Esophagus muscularis mucosa (tissue), 4 donors: ENCODE results near the gene MAP3K2. TPM values are rescaled to one million over a fixed set of nuclear protein-coding genes. Genes with fewer than 3 reads are reported as not detected.

Experiments used
- DNase-seq: peaks from one replicate; pipeline ENCODE4 v3.0.0-alpha.2; 2017; ENCODE audit errors: extremely low spot score
- H3K27ac ChIP-seq, 4 donors: fragments of 200-600 bp; sonication (generic); replicated peaks in 1 of 4; 1 replicate in 3 of 4; 2 replicates in 1 of 4; pipeline ENCODE4 v1.5.1; 2016 to 2019; ENCODE audit warnings: mild to moderate bottlenecking in 1 of 4
- H3K27me3 ChIP-seq, 4 donors: fragments of 200-600 bp; sonication (generic); one replicate each; pipeline versions ENCODE4 v1.5.1 to v1.6.0; 2016 to 2019
- H3K36me3 ChIP-seq, 4 donors: fragments of 200-600 bp; sonication (generic); one replicate each; pipeline ENCODE4 v1.5.1; 2016 to 2019
- H3K4me1 ChIP-seq, 4 donors: fragments of 200-600 bp; sonication (generic); one replicate each; pipeline ENCODE4 v1.5.1; 2016 to 2019
- H3K4me3 ChIP-seq, 4 donors: fragments of 200-600 bp; sonication (generic); 1 replicate in 2 of 4; 2 replicates in 2 of 4; pipeline ENCODE4 v1.5.1; 2016 to 2019; ENCODE audit warnings: mild to moderate bottlenecking in 4 of 4, moderate library complexity in 1 of 4
- H3K9me3 ChIP-seq, 4 donors: fragments of 200-600 bp; sonication (generic); 1 replicate in 3 of 4; 2 replicates in 1 of 4; pipeline ENCODE4 v1.5.1; 2016 to 2019
- CTCF ChIP-seq, 3 experiments: fragments of 200-600 bp in 2 of 3; fragments of 450-650 bp in 1 of 3; sonication (generic) in 2 of 3; IDR thresholded peaks; one replicate each; pipeline ENCODE4 v1.5.1; 2017 to 2019; ENCODE audit warnings: antibody characterized with exemption in 3 of 3, mild to moderate bottlenecking in 2 of 3, moderate library complexity in 1 of 3
- EP300 ChIP-seq: sonication (generic); formaldehyde crosslinking; IDR thresholded peaks from one replicate; pipeline ENCODE4 v1.6.1; 2017; ENCODE audit warnings: antibody characterized with exemption
- POLR2A ChIP-seq: fragments of 450-650 bp; IDR thresholded peaks from one replicate; pipeline ENCODE4 v1.6.1; 2017; ENCODE audit warnings: antibody characterized with exemption, moderate library complexity, mild to moderate bottlenecking, low read depth
- POLR2AphosphoS5 ChIP-seq, 2 donors: sonication (generic); formaldehyde crosslinking; IDR thresholded peaks; one replicate each; pipeline ENCODE4 v1.6.1; 2017; ENCODE audit warnings: antibody characterized with exemption in 2 of 2
- WGBS: methylation state at CpG from one replicate; pipeline ENCODE4 v1.1.5; 2018; 5-methylcytosine and 5-hydroxymethylcytosine counted together
- intact Hi-C: fragments of 100-400 bp; cut with DNase I; formaldehyde crosslinking; loops from one replicate; pipeline ENCODE4 v1.15.1; 2023
- total RNA-seq, 4 donors: library from RNA; depleted of rRNA; stranded (reverse); fragments of >200 nt; gene quantifications; one replicate each; pipeline versions ENCODE4 v1.1.0 to v1.2.1, GENCODE V29; 2016

Gene MAP3K2
- total RNA-seq, 4 donors from 2014 or later = 51.4 to 68.6 (median 66.2) TPM

- no peak for DNase-seq
- H3K9me3 ChIP-seq = no peaks in the 10 kb centered on the region
- peaks cover 10 to 24% (median 13%) of the 10 kb centered on the region in 4 donors for H3K4me1 ChIP-seq
- intact Hi-C loops = no loop called here
- no peaks in the 10 kb centered on the region for H3K27me3 ChIP-seq
- 90% methylated on average over 2 of the region's 2 CpGs for WGBS
- H3K27ac ChIP-seq = no peak overlapping the region
- no peak overlapping the region for H3K4me3 ChIP-seq
- H3K36me3 ChIP-seq = no peaks in the 10 kb centered on the region
- TF ChIP-seq POLR2AphosphoS5 (IDR thresholded peaks at IDR 0.05) (no peak), POLR2A (no peak), EP300 (no peak), CTCF (IDR thresholded peaks at IDR 0.05) (no peak)
Observed at GRCh38 chr2:127351603-127352002, 36.2 kb downstream of the MAP3K2 start.

- Histone ChIP-seq H3K4me3 (no peak overlapping the region), H3K27ac (no peak overlapping the region), H3K36me3 (no peaks in the 10 kb centered on the region), H3K9me3 (no peaks in the 10 kb centered on the region), H3K27me3 (no peaks in the 10 kb centered on the region), H3K4me1 (peaks cover 5 to 23% (median 13%) of the 10 kb centered on the region in 4 donors)
- no peak for DNase-seq
- 100% methylated on average over 1 of the region's 1 CpG for WGBS
- TF ChIP-seq EP300 = no peak
- no peak for TF ChIP-seq POLR2A
- no peak for TF ChIP-seq CTCF (IDR thresholded peaks at IDR 0.05)
- TF ChIP-seq POLR2AphosphoS5 (IDR thresholded peaks at IDR 0.05) = no peak
- intact Hi-C loops = no loop called here
Observed at GRCh38 chr2:127348426-127349000, 39.3 kb downstream of the MAP3K2 start.

- DNase-seq = no peak
- intact Hi-C loops = no loop called here
- Histone ChIP-seq H3K4me3 (no peak overlapping the region), H3K27me3 (no peaks in the 10 kb centered on the region), H3K9me3 (no peaks in the 10 kb centered on the region), H3K27ac (no peak overlapping the region), H3K36me3 (no peaks in the 10 kb centered on the region), H3K4me1 (peaks cover 5 to 23% (median 13%) of the 10 kb centered on the region in 4 donors)
- TF ChIP-seq CTCF (IDR thresholded peaks at IDR 0.05) (no peak), POLR2AphosphoS5 (IDR thresholded peaks at IDR 0.05) (no peak), POLR2A (no peak), EP300 (no peak)
- WGBS = 88% methylated on average over 1 of the region's 1 CpG
Observed at GRCh38 chr2:127347734-127348392, 39.9 kb downstream of the MAP3K2 start.

- Histone ChIP-seq H3K27ac (no peak overlapping the region), H3K4me3 (no peak overlapping the region), H3K27me3 (no peaks in the 10 kb centered on the region), H3K9me3 (no peaks in the 10 kb centered on the region), H3K36me3 (peaks cover 0 to 4% (median 0%) of the 10 kb centered on the region in 4 donors), H3K4me1 (peaks cover 5 to 18% (median 13%) of the 10 kb centered on the region in 4 donors)
- WGBS = 87% methylated on average over 3 of the region's 3 CpGs
- DNase-seq = no peak
- TF ChIP-seq POLR2A (no peak), EP300 (no peak), CTCF (IDR thresholded peaks at IDR 0.05) (no peak), POLR2AphosphoS5 (IDR thresholded peaks at IDR 0.05) (no peak)
- intact Hi-C loops = no loop called here
Observed at GRCh38 chr2:127347015-127347414, 40.8 kb downstream of the MAP3K2 start.
